Activated CD8-positive, alpha-beta memory T cell treated with anti-CD3 and anti-CD28 coated beads, Interleukin-2, amount 50 U/mL, for 4 hours (primary cell): ENCODE data around the gene CHN1.

ENCODE experiments used
- DNase-seq: peaks from one replicate; pipeline ENCODE4 v3.0.0-alpha.2; 2020

CHN1 gene

DNA sequence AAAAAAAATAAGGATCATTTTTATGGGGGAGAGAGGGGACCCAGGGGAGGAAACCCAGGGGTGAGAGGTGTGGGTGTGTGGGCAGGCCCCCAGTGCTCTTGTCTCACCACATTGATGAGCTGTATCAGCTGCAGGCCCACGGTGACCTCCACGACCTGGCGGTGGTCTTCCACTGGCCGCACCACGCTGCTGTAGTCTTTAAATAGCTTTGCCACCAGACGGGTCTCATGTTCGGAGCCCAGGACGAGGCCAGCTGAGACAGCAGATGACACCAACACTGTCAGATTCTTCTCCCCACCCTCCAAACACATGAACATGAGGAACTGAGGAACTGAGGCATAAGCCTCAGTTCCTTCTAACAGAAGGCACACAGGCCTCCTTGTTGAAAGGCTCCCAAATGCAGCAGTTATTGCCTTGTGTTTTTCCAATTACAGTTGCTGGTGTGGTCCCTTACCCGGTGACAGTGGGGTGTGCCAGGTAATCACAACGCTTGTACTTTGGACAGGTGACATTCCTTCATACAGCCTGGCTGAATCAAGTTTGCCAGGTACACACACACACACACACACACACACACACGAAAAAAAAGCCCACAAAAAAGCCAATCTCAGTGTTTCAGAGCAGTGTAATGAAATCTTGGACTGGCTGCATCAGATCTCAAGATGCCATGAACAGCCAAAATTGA is 245.7 kb downstream of the CHN1 start:
- DNase-seq: no peak

DNA sequence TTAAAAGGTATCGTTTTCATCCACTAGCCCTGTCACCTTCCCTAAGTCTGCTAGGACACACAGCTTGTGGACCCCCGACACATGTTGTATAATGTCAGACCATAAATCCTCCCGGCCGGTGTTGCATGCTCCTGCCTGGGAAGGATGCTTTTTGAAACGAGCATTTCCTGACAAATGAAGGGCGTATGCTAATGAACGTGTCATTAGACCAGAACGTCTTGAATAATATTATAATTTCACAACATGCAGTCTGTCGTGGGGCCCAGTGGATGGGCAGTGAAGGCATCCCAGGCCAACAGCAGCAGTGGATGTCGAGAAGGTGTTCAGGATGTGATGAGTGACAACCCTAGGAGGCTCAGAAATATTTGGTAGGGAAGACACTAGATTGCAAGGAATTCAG is 248.4 kb downstream of the CHN1 start:
- no peak for DNase-seq

DNA sequence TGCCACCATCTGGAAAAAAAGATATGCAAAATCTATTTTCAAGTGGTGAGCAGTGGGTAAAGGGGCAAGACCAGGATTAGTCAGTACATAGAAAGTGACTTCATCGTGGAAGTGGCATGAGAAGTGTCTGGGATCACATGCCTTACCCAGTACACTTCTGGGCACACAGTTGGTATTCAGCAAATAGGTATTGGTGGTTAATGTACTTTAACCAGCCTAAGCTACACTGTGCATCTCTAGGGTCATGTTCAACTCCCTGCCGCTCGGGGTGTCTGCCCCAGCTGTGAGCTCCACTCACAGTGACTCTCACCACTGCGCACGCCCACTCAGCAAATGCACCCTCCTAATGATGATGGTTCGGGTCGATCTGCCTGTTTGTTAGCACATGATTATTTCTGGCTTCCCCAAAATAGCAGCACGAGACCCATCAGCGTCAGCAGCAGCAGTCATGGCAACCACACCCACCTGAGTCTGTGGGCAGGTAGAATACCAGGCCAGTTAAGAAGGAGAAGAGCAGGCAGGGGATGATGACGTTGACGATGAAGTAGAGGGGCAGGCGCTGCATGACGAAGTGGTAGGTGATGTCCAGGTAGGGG is 252.0 kb downstream of the CHN1 start:
- DNase-seq: peak; percentile 34

DNA sequence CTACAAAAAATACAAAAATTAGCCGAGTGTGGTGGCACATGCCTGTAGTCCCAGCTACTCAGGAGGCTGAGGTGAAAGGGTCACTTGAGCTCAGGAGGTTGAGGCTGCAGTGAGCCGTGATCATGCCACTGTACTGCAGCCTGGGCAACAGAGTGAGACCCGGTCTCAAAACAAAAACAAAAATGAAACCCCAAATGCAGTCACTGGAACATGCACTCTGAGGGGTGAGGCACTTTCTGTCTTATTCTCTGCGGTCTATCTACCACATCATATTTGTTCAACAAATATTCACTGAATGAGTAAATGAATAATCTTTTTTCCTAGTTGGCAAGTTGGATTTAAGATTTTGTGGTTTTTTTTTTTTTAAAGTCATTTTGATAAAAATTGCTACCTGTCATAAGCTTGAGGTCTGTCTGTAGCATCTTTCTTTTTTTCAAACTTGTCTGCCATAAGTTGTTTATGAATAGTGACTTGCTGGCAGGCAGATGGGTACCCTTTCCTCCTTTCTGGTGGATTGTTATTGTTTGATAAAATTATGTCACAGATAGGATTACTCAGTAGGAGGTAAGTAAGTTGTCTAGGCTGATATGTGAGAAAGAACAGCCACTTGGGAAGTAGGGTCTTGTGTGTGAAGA is 252.7 kb downstream of the CHN1 start:
- no peak for DNase-seq

DNA sequence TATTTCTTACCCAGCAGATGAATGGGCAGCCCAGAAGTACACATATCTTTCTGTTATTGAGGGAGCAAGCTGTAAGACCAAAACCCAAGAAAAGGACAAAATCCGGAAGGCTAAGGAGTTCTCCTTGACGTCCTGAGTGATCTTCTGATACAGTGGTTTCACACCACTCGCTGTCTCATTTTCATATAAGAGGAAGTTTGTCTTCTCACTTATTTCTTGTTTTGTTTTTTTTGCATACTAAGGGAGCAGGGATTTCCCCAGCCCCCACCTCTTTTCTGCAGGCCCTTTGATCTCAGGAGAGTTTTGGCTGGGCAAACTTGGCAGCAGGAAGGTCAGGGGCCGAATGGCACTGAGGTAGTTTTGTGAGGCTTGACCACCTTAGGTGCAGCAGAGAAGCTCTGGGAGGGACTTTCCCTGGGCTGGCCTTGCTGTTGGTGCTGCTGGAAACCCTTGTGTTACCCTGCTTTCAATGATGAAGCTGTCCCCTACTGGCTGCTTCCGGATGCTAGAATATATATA is 254.2 kb downstream of the CHN1 start:
- DNase-seq: peak; percentile 23

DNA sequence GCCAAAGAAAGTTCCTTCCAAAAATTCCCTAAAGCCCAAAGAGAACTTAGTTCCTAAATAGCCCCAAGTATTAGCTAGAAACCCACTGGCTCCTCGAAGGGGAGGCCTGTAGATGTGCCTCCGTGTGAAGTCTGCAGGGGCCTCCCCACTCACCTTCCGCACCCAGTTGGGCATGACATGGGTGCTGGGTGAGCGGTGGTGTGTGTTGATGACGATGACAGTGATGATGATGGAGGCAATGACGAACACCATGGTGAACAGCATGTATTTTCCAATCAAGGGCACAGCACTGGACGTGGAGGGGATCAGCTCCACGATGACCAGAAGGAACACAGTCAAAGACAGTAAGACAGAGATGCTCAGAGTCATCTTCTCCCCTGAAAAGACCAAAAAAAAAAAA is 255.4 kb downstream of the CHN1 start:
- DNase-seq: no peak

DNA sequence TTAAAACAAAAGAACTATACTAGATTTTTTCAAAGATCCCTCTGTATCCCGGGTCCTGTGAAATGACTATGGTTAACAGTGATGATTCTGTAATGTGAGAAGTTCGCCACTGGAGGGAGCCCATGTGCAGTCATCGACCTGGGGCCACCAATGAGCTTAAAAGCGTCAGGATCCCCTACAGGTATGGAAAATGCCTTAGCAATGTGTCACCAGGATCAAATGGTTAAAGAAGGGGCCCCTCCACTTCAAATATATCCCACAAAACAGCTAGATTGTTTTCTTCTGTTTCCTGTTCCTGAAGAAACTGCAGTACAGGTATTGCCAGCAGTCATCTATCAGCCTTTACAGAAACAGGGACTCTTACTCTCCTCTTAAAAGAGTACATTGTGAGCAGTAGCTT is 256.2 kb downstream of the CHN1 start:
- peak; percentile 76 for DNase-seq
